Midbrain (tissue), 1 donor: ENCODE results near the gene TNRC18.

Source experiments
- DNase-seq: peaks from one replicate; lab custom pipeline; 2025; lab: John Stamatoyannopoulos, UW

TNRC18 gene

GRCh38 chr7:5428478-5429252 lies 5.0 kb upstream of the TNRC18 start:
- peak; percentile 61 for DNase-seq

DNA sequence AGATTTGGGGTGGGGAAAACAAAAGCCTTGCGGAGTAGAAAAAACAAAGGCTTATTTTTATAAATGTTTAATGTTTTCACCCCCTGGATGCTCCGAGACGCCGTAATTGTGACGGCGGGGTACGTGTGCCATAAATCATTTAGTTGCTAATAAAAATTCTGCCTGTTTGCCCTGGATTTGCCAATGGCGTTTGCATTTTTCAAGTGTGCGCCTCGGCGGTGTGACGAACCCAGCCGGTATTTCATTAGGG lies 2.5 kb upstream of the TNRC18 start:
- DNase-seq = peak; percentile 54

- DNase-seq = peak; percentile 88
These were observed 2.0 kb upstream of the TNRC18 start for GRCh38 chr7:5425507-5426225.

- peak; percentile 66 for DNase-seq
These were observed 1.3 kb upstream of the TNRC18 start for GRCh38 chr7:5424749-5425506.

DNA sequence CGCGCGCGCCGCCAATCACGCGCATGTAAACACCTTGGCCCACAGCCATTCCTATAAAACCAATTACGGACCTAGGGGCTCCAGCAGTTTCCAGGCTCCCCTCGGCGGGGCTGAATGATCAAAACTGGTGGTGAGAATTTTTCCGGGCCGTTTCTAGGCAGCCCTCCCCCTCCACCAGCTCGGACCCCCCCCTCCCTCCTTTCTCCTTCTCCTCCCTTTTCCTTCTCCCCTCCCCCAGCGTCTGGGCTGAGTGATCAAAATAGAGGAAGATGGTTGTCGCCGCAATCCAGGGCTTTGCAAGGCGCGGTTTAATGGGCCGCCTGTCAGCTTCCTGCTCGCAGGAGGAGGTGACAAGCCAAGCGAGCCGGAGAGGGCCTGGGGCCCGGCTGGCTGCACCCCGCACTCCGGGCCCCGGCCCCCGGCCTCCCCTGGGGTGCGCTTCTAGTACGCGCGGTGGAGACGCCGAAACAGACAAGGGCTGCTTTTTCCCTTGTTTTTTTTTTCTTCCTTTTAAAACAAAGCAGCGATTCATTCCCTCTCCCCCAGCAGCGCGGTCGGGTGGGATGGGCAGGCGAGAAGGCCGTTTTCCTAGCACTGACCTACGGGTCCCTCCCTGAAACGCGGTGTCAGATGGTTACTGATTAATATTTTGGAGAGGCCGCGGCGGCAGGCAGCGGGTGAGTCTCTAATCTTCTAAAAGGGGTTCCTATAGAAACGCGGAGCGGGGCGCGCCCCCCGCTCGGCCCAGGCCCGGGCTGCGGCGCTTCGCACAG lies 528 bp upstream of the TNRC18 start:
- DNase-seq = peak; percentile 97

DNA sequence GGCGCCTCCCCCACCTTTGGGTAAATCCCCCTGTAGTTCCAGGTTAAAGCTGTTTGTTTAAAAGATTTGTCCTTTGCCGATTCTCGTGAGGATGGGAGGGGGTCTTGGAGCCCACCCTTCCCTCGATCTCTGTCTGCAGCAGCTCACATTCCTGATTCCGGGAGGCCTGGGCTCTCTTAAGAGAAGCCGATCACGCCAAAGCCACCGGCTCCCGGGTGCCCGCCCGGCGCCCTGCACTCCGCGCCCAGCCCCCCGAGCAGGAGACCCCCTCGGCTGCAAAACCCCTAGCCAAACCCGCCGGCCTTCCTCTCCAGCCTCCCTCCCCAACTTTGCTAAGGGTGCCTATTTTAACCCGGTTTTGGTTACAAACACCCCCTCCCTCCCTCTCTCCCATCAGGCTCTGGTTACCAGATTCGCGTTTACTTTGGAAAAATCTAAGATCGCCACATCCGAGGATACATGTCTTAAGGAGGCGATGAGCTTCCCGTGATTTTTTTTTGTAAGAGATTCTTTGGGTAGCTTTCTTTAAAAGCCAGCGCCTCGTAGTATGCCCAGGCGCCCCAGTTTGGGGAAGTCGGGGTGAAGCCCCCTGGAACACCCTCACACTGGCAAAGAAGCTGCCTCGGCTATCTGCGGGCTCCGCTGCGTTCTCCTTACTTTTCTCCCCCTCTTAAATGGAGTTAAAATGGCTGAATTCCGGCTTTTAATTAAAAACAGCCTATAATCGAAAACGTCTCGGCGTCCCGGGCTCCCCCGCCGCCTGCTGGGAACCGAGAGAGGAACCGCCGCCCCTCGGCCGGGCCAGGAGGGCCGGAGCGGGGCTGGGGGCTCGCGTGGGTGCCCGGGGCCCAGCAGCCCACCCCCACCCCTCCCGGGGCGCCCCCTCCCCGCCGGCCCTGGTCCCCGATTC lies 983 bp downstream of the TNRC18 start:
- DNase-seq = peak; percentile 31

DNA sequence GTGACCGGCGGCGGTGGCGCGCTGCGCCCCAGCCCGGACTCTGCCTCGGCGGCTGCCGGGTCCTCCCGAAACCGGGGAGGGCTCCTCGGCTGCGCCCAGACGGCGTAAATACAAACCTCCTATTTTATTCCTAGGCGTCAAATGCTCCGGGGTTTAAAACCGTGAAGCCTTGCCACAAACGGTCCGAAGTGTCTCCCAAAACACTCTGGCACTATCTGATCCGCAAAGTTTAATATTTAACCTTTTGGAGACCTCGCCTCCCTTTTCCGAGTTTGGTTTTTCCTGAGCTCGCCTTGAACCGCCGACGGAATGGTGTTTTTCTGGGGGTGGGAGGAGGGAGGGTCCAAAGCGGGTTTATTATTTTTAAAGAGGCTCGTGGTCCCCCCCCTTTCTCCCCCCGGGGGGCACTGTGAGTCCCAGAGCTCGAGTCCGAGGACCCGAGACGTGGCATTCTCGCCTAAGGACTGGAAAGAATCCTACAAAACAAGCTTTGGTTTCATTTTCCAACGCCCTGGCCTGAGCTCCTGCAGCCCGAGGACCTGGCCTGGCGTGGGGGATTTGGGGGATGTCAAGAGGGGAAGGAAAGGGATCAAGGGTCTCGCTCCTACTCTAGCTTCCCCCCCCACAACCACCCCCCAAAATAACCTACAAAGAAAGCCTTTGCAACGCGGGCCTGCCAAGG lies 1.8 kb downstream of the TNRC18 start:
- DNase-seq = peak; percentile 60

DNA sequence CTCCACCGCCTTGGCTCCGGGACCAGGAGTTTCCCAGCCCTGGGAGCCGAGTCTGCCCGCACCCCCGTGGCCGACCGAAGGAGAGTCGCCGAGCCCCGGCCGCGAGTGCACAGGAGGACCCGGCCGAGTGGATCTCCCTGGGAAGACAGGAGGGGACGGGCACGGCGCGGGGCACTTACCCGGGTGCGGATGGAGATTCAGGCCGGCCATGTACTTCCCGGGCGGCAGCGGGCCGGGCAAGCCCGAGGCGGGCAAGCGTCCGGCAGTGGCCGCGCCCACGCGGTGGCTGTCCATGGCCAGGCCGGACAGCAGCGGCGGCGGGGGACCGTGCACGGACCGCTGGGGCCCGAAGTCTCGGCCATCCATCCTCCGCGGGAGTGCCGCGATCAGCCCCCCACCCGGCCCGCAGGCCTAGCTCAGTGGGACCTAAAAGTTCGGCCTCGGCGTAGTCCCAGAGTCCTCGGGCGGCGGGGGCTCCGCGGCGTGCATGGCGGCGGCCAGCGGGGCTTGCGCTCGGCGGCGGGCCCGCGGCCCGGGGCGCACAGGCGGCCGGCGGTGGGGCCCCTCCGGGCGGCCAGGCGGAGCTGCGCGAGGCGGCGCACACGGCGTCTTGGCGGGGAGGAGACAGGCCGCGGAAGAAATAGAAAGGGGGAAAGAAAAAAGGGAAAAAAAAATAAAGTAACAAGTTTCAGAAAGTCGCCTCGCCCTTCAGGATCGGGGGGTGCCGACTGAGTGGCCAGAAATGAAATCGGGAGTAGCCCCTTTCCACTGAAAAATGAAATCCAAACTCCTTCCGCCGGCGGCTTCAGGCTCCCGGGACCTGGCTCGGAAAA lies 2.5 kb downstream of the TNRC18 start:
- DNase-seq = no peak

GRCh38 chr7:5420067-5420880 lies 3.4 kb downstream of the TNRC18 start:
- DNase-seq = no peak

GRCh38 chr7:5419539-5420066 lies 4.0 kb downstream of the TNRC18 start:
- peak; percentile 27 for DNase-seq

GRCh38 chr7:5418285-5418582 lies 5.4 kb downstream of the TNRC18 start:
- no peak for DNase-seq

- no peak for DNase-seq
These were observed 6.2 kb downstream of the TNRC18 start for GRCh38 chr7:5417106-5418071.

DNA sequence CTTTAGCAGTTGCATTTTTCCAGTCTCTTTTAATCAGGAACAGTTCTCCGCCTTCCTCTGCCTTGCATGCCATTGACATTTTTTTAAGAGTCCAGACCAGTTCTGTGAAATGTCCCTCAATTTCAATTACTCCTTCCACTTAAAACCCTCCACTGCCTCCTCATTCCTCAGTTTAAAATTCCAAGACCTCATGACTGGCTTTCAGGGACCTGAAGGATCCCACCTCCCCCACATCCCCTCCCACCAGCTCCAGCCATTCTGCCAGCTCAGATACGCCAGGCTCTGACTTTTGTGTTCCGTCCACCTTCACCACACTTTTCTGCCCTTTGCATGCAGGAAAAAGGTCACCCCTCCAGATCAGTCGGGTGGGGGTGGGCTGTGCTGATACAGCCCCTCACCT lies 8.7 kb downstream of the TNRC18 start:
- DNase-seq = no peak

DNA sequence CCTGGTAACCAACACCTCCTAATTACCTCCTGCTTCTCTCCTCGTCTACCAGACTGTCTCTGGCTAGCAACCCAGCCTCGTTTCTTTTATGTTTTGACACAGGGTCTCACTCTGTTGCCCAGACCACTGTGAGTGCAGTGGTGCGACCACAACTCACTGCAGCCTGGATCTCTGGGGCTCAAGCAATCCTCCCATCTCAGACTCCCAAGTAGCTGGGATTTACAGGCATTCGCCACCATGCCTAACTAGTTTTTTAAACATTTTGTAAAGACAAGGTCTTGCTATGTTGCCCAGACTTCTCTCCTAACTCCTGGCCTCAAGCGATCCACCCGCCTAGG lies 10.2 kb downstream of the TNRC18 start:
- no peak for DNase-seq

DNA sequence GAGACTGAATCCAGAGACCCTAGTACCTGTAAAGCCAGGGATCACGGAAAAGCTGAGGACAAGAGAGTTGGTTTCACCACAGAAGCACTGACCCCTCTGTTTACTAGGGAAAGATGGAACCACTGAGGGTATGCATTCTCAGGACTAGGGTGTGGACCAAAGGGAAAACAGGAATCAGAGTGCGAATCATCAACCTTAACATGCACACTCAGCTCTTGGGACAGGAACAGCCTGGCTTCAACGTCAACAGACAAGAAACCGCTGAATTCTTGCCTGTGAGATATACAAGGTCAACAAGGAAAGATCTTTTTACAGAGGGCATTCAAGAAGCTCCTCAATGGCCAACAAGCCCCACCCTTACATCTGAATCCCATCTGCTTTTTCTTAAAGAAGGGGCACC lies 14.9 kb downstream of the TNRC18 start:
- DNase-seq = no peak

- no peak for DNase-seq
These were observed 16.4 kb downstream of the TNRC18 start for GRCh38 chr7:5406957-5407945.
